ENCODE data around the gene INA.

Gene INA

GRCh38 chr10:103262229-103262628 lies 14.7 kb upstream of the INA start (continued):
- TF ChIP-seq CREB5 (CRISPR knock-in tag; IDR thresholded peaks at IDR 0.05; ENCODE audit: low read depth) (no peak), ZNF70 (CRISPR knock-in tag; IDR thresholded peaks at IDR 0.05) (no peak), OSR1 (CRISPR knock-in tag; IDR thresholded peaks at IDR 0.05) (no peak), ESRRG (CRISPR knock-in tag; IDR thresholded peaks at IDR 0.05) (no peak), POU6F1 (CRISPR knock-in tag; IDR thresholded peaks at IDR 0.05; ENCODE audit: borderline replicate concordance, low read depth) (no peak), ZNF8 (CRISPR knock-in tag; IDR thresholded peaks at IDR 0.05) (no peak), SNAI2 (CRISPR knock-in tag; IDR thresholded peaks at IDR 0.05) (no peak), GLIS3 (CRISPR knock-in tag; IDR thresholded peaks at IDR 0.05) (no peak)

GRCh38 chr10:103265717-103266329 lies 11.1 kb upstream of the INA start:
- peak; percentile 63; the same call in 1 of the 3 replicates for ATAC-seq
- TF ChIP-seq SNAI2 (CRISPR knock-in tag; IDR thresholded peaks at IDR 0.05) (no peak), ZFP30 (CRISPR knock-in tag; IDR thresholded peaks at IDR 0.05) (no peak), CSRNP3 (CRISPR knock-in tag; IDR thresholded peaks at IDR 0.05) (no peak), ZFP3 (CRISPR knock-in tag; IDR thresholded peaks at IDR 0.05) (no peak), TCF4 (CRISPR knock-in tag; IDR thresholded peaks at IDR 0.05; ENCODE audit: borderline replicate concordance) (no peak), PPARA (CRISPR knock-in tag; IDR thresholded peaks at IDR 0.05; ENCODE audit: borderline replicate concordance) (no peak), ARNTL (CRISPR knock-in tag; IDR thresholded peaks at IDR 0.05; ENCODE audit: borderline replicate concordance, low read depth) (no peak), OSR1 (CRISPR knock-in tag; IDR thresholded peaks at IDR 0.05) (no peak), ZNF8 (CRISPR knock-in tag; IDR thresholded peaks at IDR 0.05) (no peak), BACH2 (CRISPR knock-in tag; IDR thresholded peaks at IDR 0.05; ENCODE audit: borderline replicate concordance) (no peak), TOX (CRISPR knock-in tag; IDR thresholded peaks at IDR 0.05; ENCODE audit: borderline replicate concordance) (no peak), ISL1 (CRISPR knock-in tag; IDR thresholded peaks at IDR 0.05) (no peak), TSHZ2 (CRISPR knock-in tag; IDR thresholded peaks at IDR 0.05) (no peak), ZC3H10 (CRISPR knock-in tag; IDR thresholded peaks at IDR 0.05) (no peak), GLIS3 (CRISPR knock-in tag; IDR thresholded peaks at IDR 0.05) (no peak), ESRRG (CRISPR knock-in tag; IDR thresholded peaks at IDR 0.05) (no peak), PATZ1 (CRISPR knock-in tag; IDR thresholded peaks at IDR 0.05; ENCODE audit: borderline replicate concordance) (no peak)

DNA sequence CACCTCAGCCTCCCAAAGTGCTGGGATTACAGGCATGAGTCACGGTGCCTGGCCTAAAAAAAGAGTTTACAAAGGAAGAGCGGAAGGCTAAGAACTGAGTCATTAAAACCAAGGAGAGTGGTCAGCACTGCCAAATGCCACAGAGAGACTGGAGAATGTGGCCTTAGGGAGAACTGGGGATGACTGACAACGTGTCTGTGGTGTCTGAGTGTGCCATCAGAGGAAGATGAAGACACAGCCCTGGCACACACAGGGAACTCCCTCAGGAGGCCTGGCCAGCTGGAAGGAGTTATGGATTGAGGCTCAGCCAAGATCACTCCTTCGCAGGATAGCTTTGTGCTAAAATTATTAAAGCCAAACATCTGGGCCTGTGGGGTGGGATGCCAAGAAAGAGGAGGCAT lies 3.9 kb upstream of the INA start:
- peak; percentile 91 for ATAC-seq
- TF ChIP-seq ZFP3 (CRISPR knock-in tag; IDR thresholded peaks at IDR 0.05), result 0 out of 2 replicates have a peak, but pooled peaks have one; percentile 45
- no peak for TF ChIP-seq SNAI2 (CRISPR knock-in tag; IDR thresholded peaks at IDR 0.05)
- TF ChIP-seq CSDC2 (CRISPR knock-in tag; IDR thresholded peaks at IDR 0.05), result 0 out of 2 replicates have a peak, but pooled peaks have one; percentile 66
- peak; percentile 24 for TF ChIP-seq ISL1 (CRISPR knock-in tag; IDR thresholded peaks at IDR 0.05)

Measured in SK-N-SH treated with all-trans-retinoic acid at 6 μM for 48 hours (cell line).